Measurements from ENCODE around the gene HEATR1. TPM values are rescaled to one million over a fixed set of nuclear protein-coding genes. Genes with fewer than 3 reads are reported as not detected.
A peak's percentile ranks its signal among the peaks of the same experiment; 100 is the strongest.

Gene HEATR1
- polyA plus RNA-seq, 1 donor from 2014 or later: 7.4 TPM

DNA sequence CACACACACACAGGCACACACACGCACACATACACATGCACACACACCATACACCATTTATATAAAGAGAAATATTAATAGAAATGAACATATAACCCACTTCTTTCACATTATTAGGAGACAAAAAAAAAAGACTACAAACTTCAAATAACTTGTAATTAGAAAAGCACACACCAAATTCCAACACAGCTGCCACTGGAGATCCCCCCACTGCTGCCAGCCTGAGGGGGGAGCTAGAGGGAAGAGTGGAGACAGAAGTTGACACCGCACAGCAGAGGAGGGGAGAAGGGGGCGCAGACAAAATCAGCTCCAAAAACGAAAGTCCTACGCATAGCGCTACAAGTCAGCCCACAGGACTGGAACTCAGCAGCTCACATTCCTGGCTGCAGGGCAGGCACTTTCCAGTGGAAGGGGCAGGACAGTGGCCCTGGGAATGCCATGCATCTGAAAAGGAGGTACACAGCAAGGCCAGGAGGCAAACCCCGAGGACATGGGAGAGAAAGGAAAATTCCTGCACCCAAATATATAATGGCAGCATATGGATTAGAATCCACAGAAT lies 44.0 kb downstream of the HEATR1 start:
- Mint-ChIP-seq H3K27me3 (no peaks in the 10 kb centered on the region), H3K4me1 (no peaks in the 10 kb centered on the region), H3K36me3 (peaks cover 3% of the 10 kb centered on the region), H3K9me3 (no peaks in the 10 kb centered on the region), H3K27ac (peak overlapping the region in 1 of 3 donors; percentile 53), H3K4me3 (no peak overlapping the region)

DNA sequence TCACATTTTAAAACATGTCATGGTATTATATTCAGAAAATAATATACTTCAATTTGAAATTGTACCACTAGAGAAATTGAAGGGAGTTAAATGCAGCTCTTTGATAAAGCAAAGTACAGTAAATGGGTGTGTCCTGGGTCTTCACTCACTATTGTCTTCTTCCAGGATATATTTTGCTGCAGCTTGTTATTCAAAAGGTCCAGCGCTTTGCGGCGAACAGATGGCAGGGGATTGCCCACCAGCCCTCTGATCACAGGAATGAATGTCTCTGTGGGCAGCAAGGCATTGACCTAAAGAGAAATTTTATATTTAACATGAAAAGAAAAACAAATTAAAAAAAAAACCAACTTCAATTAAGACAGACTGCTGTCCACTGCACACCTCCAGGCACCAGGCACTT lies 45.5 kb downstream of the HEATR1 start:
- Mint-ChIP-seq H3K36me3 (no peaks in the 10 kb centered on the region), H3K4me3 (no peak overlapping the region), H3K4me1 (no peaks in the 10 kb centered on the region), H3K9me3 (no peaks in the 10 kb centered on the region), H3K27ac (no peak overlapping the region), H3K27me3 (no peaks in the 10 kb centered on the region)

DNA sequence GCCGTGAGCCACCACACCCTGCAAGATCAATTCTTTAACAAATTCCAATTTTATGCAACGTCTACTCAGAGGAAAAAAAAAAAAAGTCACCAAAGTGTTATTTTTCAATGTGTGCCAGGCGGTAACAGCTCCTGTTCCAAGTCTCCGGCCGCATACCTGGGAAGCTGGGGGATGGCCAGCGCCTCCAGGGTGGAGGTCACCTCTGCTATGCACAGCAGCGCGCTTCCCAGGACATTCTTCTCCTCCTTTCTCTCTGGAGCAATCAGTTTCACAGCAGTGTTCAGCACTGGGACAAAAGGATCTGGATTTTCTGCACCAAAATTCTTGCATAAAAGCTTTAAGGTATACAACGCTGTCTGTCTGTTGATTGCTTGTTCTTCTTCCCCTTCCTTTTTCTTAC lies 46.2 kb downstream of the HEATR1 start:
- H3K27me3 Mint-ChIP-seq: no peaks in the 10 kb centered on the region
- H3K9me3 Mint-ChIP-seq: no peaks in the 10 kb centered on the region
- no peak overlapping the region for H3K27ac Mint-ChIP-seq
- no peak overlapping the region for H3K4me3 Mint-ChIP-seq
- H3K4me1 Mint-ChIP-seq: no peaks in the 10 kb centered on the region
- no peaks in the 10 kb centered on the region for H3K36me3 Mint-ChIP-seq

DNA sequence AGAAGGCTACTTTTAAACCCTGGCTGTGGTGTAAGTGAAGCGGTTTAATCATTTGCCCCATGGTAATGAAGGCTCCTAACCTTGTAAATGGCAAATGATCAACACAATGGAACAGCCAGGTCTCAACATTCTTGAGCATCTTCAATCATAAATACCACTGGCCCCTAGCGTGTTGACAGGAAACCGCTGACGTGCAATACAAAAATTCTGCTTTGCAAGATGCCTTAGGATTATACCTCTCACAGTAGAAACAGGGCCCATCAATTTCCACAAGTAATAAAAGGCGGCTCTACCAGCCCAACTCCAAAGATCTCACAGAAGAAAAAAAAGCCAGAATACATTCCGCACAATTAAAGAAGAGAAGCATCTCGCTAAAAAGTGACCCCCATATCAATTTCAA lies 47.7 kb downstream of the HEATR1 start:
- H3K36me3 Mint-ChIP-seq: no peaks in the 10 kb centered on the region
- H3K9me3 Mint-ChIP-seq: no peaks in the 10 kb centered on the region
- H3K4me3 Mint-ChIP-seq: no peak overlapping the region
- H3K27ac Mint-ChIP-seq: no peak overlapping the region
- H3K4me1 Mint-ChIP-seq: no peaks in the 10 kb centered on the region
- no peaks in the 10 kb centered on the region for H3K27me3 Mint-ChIP-seq

DNA sequence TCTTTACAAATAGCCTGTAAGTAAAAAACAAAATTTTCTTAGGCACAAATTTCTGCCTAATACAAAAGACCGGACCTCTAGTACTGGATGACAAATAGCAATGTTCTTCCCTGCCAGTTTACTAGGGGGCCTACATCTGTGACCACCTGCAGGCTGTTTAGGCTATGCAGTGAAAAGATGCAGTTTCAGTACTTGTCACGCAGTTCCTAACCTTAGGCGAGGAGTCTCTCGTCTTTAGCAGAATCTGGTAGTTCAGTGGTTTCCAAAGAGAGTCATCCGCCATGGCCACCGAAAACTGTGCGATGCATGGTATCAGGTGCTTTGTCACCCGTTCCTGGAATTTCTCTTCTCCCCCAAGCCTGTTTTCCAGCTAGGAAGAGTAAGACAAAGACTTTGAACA lies 50.9 kb downstream of the HEATR1 start:
- Mint-ChIP-seq H3K27me3 (no peaks in the 10 kb centered on the region), H3K4me3 (no peak overlapping the region), H3K9me3 (no peaks in the 10 kb centered on the region), H3K36me3 (no peaks in the 10 kb centered on the region), H3K27ac (no peak overlapping the region), H3K4me1 (no peaks in the 10 kb centered on the region)

DNA sequence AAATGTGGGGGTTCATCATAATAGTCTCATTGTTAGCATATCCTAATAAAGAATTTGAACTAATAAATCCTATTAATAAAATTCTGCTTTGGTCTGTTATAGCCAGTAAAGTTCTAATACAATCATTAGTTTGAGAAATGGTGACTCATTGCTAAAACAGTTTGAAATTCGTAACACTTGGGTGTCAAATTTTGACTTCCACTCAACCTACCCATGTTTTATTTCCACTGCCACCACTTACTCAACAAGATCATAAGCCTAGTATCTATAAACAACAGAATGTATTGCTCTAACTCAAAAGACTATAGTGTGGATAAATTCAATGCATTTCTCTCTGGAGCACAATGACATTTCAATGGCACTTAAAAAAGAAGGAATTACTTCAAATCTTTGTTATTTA lies 51.4 kb downstream of the HEATR1 start:
- no peaks in the 10 kb centered on the region for H3K27me3 Mint-ChIP-seq

DNA sequence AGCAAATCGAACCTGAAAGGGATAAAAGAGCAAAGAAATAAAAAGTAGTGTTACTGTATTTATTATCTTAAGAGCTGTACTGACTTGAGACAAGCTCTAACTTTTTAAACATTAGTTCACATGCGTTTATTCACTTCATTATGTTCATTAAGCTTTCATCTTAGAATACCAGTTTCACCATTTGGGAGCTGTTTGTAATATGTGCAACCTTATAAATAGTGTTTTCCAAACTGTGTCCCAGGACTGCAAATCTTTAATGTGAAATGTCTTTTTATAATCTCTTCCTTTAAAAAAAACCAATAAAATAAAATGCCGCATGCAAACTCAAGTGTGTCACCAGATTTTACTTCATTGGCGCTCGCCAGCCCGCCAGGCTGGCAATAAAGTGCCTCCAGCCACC lies 52.2 kb downstream of the HEATR1 start:
- no peak overlapping the region for H3K27ac Mint-ChIP-seq

More for the DNA sequence above, 51.4 kb downstream of the HEATR1 start:
- Mint-ChIP-seq H3K9me3 (no peaks in the 10 kb centered on the region), H3K4me3 (no peak overlapping the region), H3K4me1 (no peaks in the 10 kb centered on the region), H3K27ac (no peak overlapping the region), H3K36me3 (no peaks in the 10 kb centered on the region)

DNA sequence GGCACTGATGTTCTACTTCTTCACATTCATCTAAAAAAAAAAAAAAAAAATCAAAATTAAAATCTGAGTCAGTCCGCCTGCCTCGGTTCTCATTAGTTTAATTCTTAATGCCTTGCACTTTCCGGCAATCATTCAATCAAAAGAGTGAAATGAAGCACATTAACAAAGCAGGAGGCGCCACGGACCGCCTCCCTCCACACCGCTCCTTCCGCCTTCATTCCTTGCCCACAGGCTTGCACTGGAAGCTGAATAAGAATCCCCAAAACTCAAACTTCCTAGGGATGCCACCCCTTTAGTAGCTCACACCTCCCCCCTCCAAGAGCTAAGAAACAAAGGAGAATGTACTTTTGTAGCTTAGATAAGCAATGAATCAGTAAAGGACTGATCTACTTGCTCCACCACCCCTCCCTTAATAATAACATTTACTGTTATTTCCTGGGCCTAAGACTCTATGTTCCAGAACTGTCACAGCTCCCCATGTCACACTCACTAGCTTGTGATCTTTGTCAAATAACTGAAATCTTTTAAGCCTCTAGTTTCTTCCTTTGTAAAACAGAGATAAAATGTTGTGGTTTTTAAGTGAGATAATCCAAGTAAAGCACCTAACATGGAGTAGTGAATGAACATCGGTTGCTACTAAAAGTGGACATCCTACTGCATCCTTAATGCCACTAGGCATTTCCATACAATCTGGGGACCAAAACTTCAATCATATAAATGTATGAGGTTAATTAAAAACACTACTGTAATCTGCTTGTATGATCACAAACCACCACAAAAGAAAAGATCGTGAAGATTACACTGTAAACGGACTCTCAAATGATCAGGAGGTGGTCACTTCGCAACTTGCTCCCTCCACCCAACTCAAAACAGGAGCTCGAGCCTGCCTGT lies 53.1 kb downstream of the HEATR1 start:
- H3K9me3 Mint-ChIP-seq: no peaks in the 10 kb centered on the region
- no peaks in the 10 kb centered on the region for H3K27me3 Mint-ChIP-seq
- H3K4me1 Mint-ChIP-seq: peaks cover 4 to 6% (median 5%) of the 10 kb centered on the region in 3 donors
- H3K4me3 Mint-ChIP-seq: no peak overlapping the region
- H3K27ac Mint-ChIP-seq: peak overlapping the region in 1 of 3 donors; percentile 11
- no peaks in the 10 kb centered on the region for H3K36me3 Mint-ChIP-seq

More for the DNA sequence above, 52.2 kb downstream of the HEATR1 start:
- no peaks in the 10 kb centered on the region for H3K9me3 Mint-ChIP-seq
- H3K4me1 Mint-ChIP-seq: peaks cover 0 to 2% (median 0%) of the 10 kb centered on the region in 3 donors
- no peak overlapping the region for H3K4me3 Mint-ChIP-seq
- H3K36me3 Mint-ChIP-seq: no peaks in the 10 kb centered on the region
- H3K27me3 Mint-ChIP-seq: no peaks in the 10 kb centered on the region

DNA sequence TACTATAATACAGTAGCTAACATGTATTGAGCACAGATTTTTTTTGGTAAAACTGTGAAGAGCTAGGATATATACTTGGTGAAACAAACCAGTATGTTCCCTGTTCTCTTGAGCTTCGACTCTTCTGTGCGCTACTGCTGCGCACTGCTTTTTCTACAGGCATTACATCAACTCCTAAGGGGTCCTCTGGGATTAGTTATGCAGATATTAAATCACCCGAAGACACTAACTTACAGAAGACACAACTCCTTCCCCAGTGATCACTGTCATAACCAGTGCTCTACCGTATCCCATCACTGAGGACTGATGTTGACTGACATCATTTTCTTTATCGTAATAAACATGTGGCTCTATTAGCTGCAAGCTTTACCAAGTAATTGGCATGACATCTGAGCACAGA lies 55.9 kb downstream of the HEATR1 start:
- peaks cover 10% of the 10 kb centered on the region for H3K36me3 Mint-ChIP-seq
- H3K4me1 Mint-ChIP-seq: peaks cover 11 to 13% (median 12%) of the 10 kb centered on the region in 3 donors
- H3K9me3 Mint-ChIP-seq: no peaks in the 10 kb centered on the region
- H3K27ac Mint-ChIP-seq: peak overlapping the region in 2 of 3 donors; percentile 48 to 70
- no peaks in the 10 kb centered on the region for H3K27me3 Mint-ChIP-seq
- H3K4me3 Mint-ChIP-seq: no peak overlapping the region

DNA sequence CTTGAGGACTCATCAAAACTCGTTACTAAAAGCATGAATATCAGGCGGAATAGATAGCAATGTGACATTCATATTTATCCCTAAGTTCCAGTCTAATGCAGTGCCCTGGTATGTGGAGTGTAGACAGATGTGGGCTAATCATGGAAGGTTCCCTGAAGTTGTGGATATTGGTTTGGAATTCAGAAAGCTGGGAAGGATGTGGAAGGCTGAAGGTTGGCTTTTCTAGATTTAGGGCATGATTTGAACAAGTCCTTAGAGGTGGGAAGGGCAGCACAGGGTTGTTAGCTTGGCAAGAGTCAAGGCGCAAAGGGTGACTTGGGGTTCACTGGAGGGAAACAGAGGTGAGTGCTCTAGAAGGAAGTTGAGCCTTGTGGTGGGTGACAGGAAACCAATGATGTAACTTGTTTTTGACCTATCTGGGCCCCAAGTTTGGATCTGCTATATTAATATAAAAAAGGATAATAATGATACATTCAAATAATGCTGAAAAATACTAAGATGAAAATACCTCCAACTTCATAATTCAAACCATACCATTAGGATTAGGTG lies 58.6 kb downstream of the HEATR1 start:
- no peaks in the 10 kb centered on the region for H3K9me3 Mint-ChIP-seq
- peaks cover 12% of the 10 kb centered on the region for H3K36me3 Mint-ChIP-seq
- H3K27me3 Mint-ChIP-seq: no peaks in the 10 kb centered on the region
- H3K27ac Mint-ChIP-seq: peak overlapping the region in 2 of 3 donors; percentile 4 to 25
- H3K4me1 Mint-ChIP-seq: peaks cover 11 to 13% (median 12%) of the 10 kb centered on the region in 3 donors
- peak overlapping the region in 1 of 4 donors; percentile 19 for H3K4me3 Mint-ChIP-seq

DNA sequence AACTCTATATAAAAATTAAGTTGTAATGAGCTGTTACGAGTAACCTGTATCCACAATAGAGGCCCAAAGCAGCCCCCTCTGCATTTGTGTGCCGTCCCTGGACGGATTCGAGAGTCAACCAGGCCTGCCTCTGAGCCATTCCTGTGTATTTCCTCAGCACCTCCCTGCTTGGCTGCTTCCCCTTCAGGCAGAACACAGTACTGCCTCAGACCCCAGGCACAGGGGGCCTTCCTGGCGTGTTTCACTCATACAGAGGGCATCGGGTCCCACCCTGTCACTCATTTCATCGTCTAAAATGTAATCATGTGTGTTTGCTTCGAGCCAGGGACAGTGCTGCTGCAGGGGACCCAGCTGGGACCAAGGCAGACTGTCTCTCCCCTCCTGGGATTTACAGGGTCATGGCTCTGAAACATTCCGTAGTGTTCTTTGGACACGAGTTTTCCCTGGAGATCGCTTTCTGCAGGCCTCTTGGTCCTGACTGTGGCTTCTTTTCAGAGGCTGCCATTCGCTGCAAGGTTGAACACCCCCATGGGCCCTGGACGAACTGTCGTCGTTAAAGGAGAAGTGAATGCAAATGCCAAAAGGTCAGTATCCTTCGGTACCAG lies 61.1 kb downstream of the HEATR1 start:
- Mint-ChIP-seq H3K4me3 (peak overlapping the region in 1 of 4 donors; percentile 61), H3K27ac (no peak overlapping the region), H3K36me3 (peaks cover 20% of the 10 kb centered on the region), H3K27me3 (no peaks in the 10 kb centered on the region), H3K9me3 (no peaks in the 10 kb centered on the region), H3K4me1 (peaks cover 11 to 13% (median 12%) of the 10 kb centered on the region in 3 donors)

DNA sequence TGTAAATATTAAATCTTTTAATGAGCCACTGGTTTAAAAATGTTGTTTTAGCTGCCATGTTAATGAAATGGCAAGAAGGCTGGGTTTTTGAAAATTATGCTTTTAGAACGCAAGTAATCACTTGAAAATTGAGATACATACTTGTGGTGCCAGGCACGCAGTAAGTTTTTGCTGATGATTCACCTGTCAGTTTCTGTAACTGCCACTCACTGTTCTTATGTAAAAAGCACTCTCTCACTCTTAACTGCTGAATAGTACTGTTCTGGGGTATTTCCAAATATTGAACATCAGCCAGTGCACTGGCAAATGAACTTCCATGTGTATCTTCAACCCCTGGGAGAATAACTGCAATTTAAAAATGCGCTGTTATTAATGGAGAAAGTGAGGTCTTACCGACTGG lies 62.6 kb downstream of the HEATR1 start:
- H3K36me3 Mint-ChIP-seq: peaks cover 20% of the 10 kb centered on the region
- no peak overlapping the region for H3K27ac Mint-ChIP-seq
- H3K27me3 Mint-ChIP-seq: no peaks in the 10 kb centered on the region
- H3K4me1 Mint-ChIP-seq: peaks cover 9 to 12% (median 12%) of the 10 kb centered on the region in 3 donors
- H3K9me3 Mint-ChIP-seq: no peaks in the 10 kb centered on the region
- H3K4me3 Mint-ChIP-seq: no peak overlapping the region

DNA sequence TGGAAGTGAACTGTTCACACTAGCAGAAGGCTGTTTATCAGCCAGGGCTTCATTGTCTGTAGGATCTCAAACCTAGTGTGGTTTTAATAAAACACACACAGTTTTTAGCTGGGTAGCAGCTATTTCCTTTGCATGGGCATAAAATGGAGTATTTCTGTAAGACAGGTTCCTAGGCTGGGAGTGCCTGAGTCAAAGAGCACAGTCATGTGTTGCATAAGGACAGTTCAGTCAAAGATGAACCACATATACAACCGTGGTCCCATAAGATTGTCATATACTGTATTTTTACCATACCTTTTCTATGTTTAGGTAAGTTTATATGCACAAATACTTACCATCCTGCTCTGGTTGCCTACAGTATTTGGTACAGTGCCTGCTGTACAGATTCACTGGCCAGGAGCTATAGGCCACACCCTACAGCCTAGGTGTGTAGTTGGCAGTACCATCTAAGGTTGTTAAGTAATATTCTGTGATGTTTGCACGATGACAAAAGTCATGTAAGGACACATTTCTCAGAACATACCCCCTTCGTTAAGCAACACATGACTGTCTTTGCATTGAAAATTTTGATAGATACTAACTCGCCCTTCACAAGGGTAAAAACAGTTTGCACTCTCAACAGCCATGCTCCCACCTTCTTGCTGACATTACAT lies 63.4 kb downstream of the HEATR1 start:
- no peak overlapping the region for H3K4me3 Mint-ChIP-seq
- no peaks in the 10 kb centered on the region for H3K9me3 Mint-ChIP-seq
- H3K27me3 Mint-ChIP-seq: no peaks in the 10 kb centered on the region
- peaks cover 3 to 6% (median 5%) of the 10 kb centered on the region in 3 donors for H3K4me1 Mint-ChIP-seq
- H3K27ac Mint-ChIP-seq: no peak overlapping the region
- H3K36me3 Mint-ChIP-seq: peaks cover 20% of the 10 kb centered on the region

DNA sequence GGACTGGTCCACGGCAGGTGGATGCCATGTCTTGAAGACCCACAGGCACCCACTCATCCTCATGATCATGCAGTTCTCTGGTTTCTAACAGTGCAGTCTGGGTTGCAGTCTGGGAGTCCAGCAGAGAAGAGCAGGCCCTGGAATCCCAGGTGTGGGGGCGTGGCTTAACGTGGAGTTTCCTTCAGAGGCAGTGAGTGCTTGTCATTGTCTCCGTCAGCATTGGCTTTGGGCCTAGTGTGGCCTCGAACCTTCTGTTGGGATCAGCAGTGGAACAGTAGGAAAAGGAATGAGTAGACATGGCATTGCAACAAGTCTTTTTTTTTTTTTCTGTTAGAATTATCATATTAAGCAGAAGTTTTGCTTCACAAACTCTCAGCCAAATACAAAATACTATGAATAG lies 67.8 kb downstream of the HEATR1 start:
- H3K27me3 Mint-ChIP-seq: no peaks in the 10 kb centered on the region
- no peak overlapping the region for H3K4me3 Mint-ChIP-seq
- H3K4me1 Mint-ChIP-seq: peaks cover 9 to 14% (median 12%) of the 10 kb centered on the region in 3 donors
- no peaks in the 10 kb centered on the region for H3K9me3 Mint-ChIP-seq
- peaks cover 22% of the 10 kb centered on the region for H3K36me3 Mint-ChIP-seq
- no peak overlapping the region for H3K27ac Mint-ChIP-seq

Data from IgD-negative memory B cell (primary cell).